ENCODE measurements around the gene NTN1. TPM values are rescaled to one million over a fixed set of nuclear protein-coding genes. Genes with fewer than 3 reads are reported as not detected.
A peak's percentile ranks its signal among the peaks of the same experiment; 100 is the strongest.

The NTN1 gene
- total RNA-seq, 1 donor from 2014 or later = 29.6 TPM

- intact Hi-C loops (cut with DNase I) = loop anchor here (5.0 kb wide), 1 partner anchor 53 kb away; no protein-coding TSS in a partner anchor
- Histone ChIP-seq H3K9me3 (no peaks in the 10 kb centered on the region), H3K27me3 (no peaks in the 10 kb centered on the region), H3K27ac (peak overlapping the region; percentile 94 to 96), H3K4me1 (peaks cover 21 to 56% of the 10 kb centered on the region in 2 donors), H3K36me3 (no peaks in the 10 kb centered on the region), H3K4me3 (peak overlapping the region; percentile 65 to 69)
- no peak for DNase-seq (ENCODE audit: low spot score in 2 of 2)
- TF ChIP-seq CTCF (IDR thresholded peaks at IDR 0.05) = no peak
Measured at GRCh38 chr17:9239246-9239792, 218.0 kb downstream of the NTN1 start.

- intact Hi-C loops (cut with DNase I) = loop anchor here (2.0 to 5.0 kb wide), 4 partner anchors 21 to 118 kb away; no protein-coding TSS in a partner anchor
- Histone ChIP-seq H3K4me3 (peak overlapping the region; percentile 65 to 69), H3K36me3 (no peaks in the 10 kb centered on the region), H3K27me3 (no peaks in the 10 kb centered on the region), H3K27ac (peak overlapping the region; percentile 99 to 100), H3K4me1 (peaks cover 21 to 60% of the 10 kb centered on the region in 2 donors), H3K9me3 (no peaks in the 10 kb centered on the region)
- DNase-seq (ENCODE audit: low spot score in 2 of 2) = peak; percentile 59 to 91
- no peak for TF ChIP-seq CTCF (IDR thresholded peaks at IDR 0.05)
Measured at GRCh38 chr17:9239793-9240658, 218.7 kb downstream of the NTN1 start.

GRCh38 chr17:9240659-9241370, 219.5 kb downstream of the NTN1 start:
- Histone ChIP-seq H3K4me3 (peak overlapping the region; percentile 65 to 69), H3K4me1 (peaks cover 21 to 60% of the 10 kb centered on the region in 2 donors)
- peak; percentile 71 to 96 for DNase-seq (ENCODE audit: low spot score in 2 of 2)

GRCh38 chr17:9241371-9241712, 220.0 kb downstream of the NTN1 start:
- TF ChIP-seq CTCF (IDR thresholded peaks at IDR 0.05) = no peak
- H3K36me3 ChIP-seq = no peaks in the 10 kb centered on the region
- intact Hi-C loops (cut with DNase I) = loop anchor here (2.0 to 5.0 kb wide), 3 partner anchors 23 to 119 kb away; no protein-coding TSS in a partner anchor
- peaks cover 21 to 57% of the 10 kb centered on the region in 2 donors for H3K4me1 ChIP-seq
- peak overlapping the region; percentile 99 to 100 for H3K27ac ChIP-seq
- peak in 1 of 2 donors; percentile 84 for DNase-seq (ENCODE audit: low spot score in 2 of 2)
- H3K9me3 ChIP-seq = no peaks in the 10 kb centered on the region
- no peaks in the 10 kb centered on the region for H3K27me3 ChIP-seq
- H3K4me3 ChIP-seq = peak overlapping the region in 1 of 2 donors; percentile 15

More at GRCh38 chr17:9240659-9241370, 219.5 kb downstream of the NTN1 start:
- Histone ChIP-seq H3K9me3 (no peaks in the 10 kb centered on the region), H3K27me3 (no peaks in the 10 kb centered on the region), H3K36me3 (no peaks in the 10 kb centered on the region), H3K27ac (peak overlapping the region; percentile 99 to 100)
- TF ChIP-seq CTCF (IDR thresholded peaks at IDR 0.05) = no peak
- intact Hi-C loops (cut with DNase I) = loop anchor here (2.0 to 5.0 kb wide), 3 partner anchors 22 to 119 kb away; no protein-coding TSS in a partner anchor

GRCh38 chr17:9241774-9242496, 220.6 kb downstream of the NTN1 start:
- Histone ChIP-seq H3K9me3 (no peaks in the 10 kb centered on the region), H3K27ac (peak overlapping the region; percentile 99 to 100), H3K4me1 (peaks cover 21 to 57% of the 10 kb centered on the region in 2 donors), H3K27me3 (no peaks in the 10 kb centered on the region), H3K36me3 (no peaks in the 10 kb centered on the region), H3K4me3 (peak overlapping the region in 1 of 2 donors; percentile 15)
- TF ChIP-seq CTCF (IDR thresholded peaks at IDR 0.05) = no peak
- intact Hi-C loops (cut with DNase I) = loop anchor here (2.0 to 5.0 kb wide), 3 partner anchors 23 to 120 kb away; no protein-coding TSS in a partner anchor
- no peak for DNase-seq (ENCODE audit: low spot score in 2 of 2)

Data from ascending aorta (tissue), 2 donors.